ENCODE data around the gene EDNRA. TPM values are rescaled to one million over a fixed set of nuclear protein-coding genes. Genes with fewer than 3 reads are reported as not detected.

EDNRA gene
- total RNA-seq, 3 donors from 2014 or later (not counting 1 experiment from before 2014, with no cell fraction given): not detected

DNA sequence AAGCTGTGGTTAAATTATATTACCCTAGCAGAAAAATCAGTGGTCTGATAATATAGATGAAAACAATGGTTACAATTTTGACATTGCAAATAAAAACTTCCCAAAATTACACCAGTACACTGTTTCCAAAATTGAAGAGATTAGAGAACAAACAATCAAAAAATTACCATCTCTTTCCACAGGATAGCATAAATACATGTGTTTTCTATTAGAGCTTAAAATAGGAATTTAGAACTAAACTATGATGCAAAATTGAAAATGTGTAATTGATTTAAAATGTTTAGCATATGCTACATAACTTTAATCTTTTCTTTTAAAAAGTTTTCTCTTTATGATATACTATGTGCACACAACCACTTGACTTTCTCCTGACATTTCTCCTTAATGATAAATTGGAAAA is 6.7 kb downstream of the EDNRA start:
- Mint-ChIP-seq H3K9me3 (peaks cover 0 to 2% of the 10 kb centered on the region in 2 donors), H3K4me3 (no peak overlapping the region), H3K27ac (no peak overlapping the region), H3K4me1 (no peaks in the 10 kb centered on the region), H3K27me3 (ENCODE audit: low read depth in 2 of 2) (peaks cover 2 to 9% of the 10 kb centered on the region in 2 donors), H3K36me3 (no peaks in the 10 kb centered on the region)
- no peak for ATAC-seq
- no peak for DNase-seq
- H3K27ac ChIP-seq (ENCODE audit: low read length): no peak overlapping the region
- intact Hi-C loops (cut with micrococcal nuclease): no loop called here
- no peaks in the 10 kb centered on the region for H3K4me1 ChIP-seq (ENCODE audit: control insufficient read depth, insufficient read depth, low read length)
- no peak overlapping the region for H3K4me3 ChIP-seq (ENCODE audit: low read length)
- H3K36me3 ChIP-seq (ENCODE audit: control insufficient read depth, insufficient read depth, low read length): no peaks in the 10 kb centered on the region
- H3K9me3 ChIP-seq (ENCODE audit: control insufficient read depth, insufficient read depth, low read length): no peaks in the 10 kb centered on the region
- TF ChIP-seq, protein P1, sequence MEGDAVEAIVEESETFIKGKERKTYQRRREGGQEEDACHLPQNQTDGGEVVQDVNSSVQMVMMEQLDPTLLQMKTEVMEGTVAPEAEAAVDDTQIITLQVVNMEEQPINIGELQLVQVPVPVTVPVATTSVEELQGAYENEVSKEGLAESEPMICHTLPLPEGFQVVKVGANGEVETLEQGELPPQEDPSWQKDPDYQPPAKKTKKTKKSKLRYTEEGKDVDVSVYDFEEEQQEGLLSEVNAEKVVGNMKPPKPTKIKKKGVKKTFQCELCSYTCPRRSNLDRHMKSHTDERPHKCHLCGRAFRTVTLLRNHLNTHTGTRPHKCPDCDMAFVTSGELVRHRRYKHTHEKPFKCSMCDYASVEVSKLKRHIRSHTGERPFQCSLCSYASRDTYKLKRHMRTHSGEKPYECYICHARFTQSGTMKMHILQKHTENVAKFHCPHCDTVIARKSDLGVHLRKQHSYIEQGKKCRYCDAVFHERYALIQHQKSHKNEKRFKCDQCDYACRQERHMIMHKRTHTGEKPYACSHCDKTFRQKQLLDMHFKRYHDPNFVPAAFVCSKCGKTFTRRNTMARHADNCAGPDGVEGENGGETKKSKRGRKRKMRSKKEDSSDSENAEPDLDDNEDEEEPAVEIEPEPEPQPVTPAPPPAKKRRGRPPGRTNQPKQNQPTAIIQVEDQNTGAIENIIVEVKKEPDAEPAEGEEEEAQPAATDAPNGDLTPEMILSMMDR (IDR thresholded peaks at IDR 0.05): no peak
- H3K27me3 ChIP-seq (ENCODE audit: control insufficient read depth, insufficient read depth, low read length): no peaks in the 10 kb centered on the region

DNA sequence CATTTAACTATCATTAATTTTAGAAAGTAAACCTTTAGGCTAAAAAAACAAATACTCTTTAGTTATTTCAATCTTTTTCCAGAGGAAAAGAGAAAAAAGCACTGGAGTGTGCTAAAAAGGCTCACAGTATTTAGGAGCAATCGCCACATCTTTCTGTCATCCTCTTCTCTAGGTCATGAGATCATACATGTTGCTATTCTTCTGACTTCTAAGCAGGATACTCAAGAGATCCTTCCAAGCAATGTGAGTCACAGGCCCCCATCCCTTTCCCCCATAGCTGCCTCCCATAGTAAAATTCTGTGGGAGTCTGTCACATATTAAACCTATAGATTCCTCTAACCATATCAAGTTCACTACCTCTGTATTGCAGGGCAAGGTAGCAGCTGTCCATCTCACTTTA is 7.7 kb downstream of the EDNRA start:
- no peaks in the 10 kb centered on the region for H3K27me3 ChIP-seq (ENCODE audit: control insufficient read depth, insufficient read depth, low read length)
- WGBS (ENCODE audit: insufficient coverage): 100% methylated on average over 1 of the region's 1 CpG
- H3K9me3 ChIP-seq (ENCODE audit: control insufficient read depth, insufficient read depth, low read length): no peaks in the 10 kb centered on the region
- no peak overlapping the region for H3K4me3 ChIP-seq (ENCODE audit: low read length)
- peaks cover 2 to 7% of the 10 kb centered on the region in 2 donors for H3K27me3 Mint-ChIP-seq (ENCODE audit: low read depth in 2 of 2)
- H3K9me3 Mint-ChIP-seq: peaks cover 0 to 2% of the 10 kb centered on the region in 2 donors
- no peak overlapping the region for H3K27ac Mint-ChIP-seq
- ATAC-seq (no peak), DNase-seq (no peak)
- H3K36me3 ChIP-seq (ENCODE audit: control insufficient read depth, insufficient read depth, low read length): no peaks in the 10 kb centered on the region
- no peak overlapping the region for H3K27ac ChIP-seq (ENCODE audit: low read length)
- no peak overlapping the region for H3K4me3 Mint-ChIP-seq
- intact Hi-C loops (cut with micrococcal nuclease): no loop called here
- H3K4me1 ChIP-seq (ENCODE audit: control insufficient read depth, insufficient read depth, low read length): no peaks in the 10 kb centered on the region
- no peaks in the 10 kb centered on the region for H3K36me3 Mint-ChIP-seq
- no peaks in the 10 kb centered on the region for H3K4me1 Mint-ChIP-seq
- TF ChIP-seq, protein P1 (IDR thresholded peaks at IDR 0.05): no peak

DNA sequence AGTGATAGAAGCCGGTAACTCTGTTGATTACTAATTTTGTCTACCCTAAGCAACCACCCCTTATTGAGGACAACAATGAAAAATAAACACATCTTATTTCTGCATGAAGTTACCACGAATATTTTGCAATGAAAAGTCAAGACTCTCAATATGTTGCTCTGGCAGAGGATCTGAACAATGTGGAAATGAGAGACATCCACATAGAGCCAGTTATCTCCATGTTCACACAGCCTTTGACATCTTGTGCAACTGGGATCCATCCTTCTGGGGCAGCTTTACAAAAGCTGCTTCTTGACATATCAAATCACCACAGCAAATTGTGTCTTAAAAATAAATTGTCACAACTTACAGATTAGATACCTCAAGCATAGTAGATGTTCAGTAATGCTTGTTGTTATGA is 10.2 kb downstream of the EDNRA start:
- DNase-seq (no peak), ATAC-seq (no peak)
- no peaks in the 10 kb centered on the region for H3K4me1 Mint-ChIP-seq
- 88% methylated on average over 2 of the region's 2 CpGs for WGBS (ENCODE audit: insufficient coverage)
- H3K9me3 Mint-ChIP-seq: peaks cover 4% of the 10 kb centered on the region in 2 donors
- H3K36me3 ChIP-seq (ENCODE audit: control insufficient read depth, insufficient read depth, low read length): no peaks in the 10 kb centered on the region
- no peaks in the 10 kb centered on the region for H3K36me3 Mint-ChIP-seq
- intact Hi-C loops (cut with micrococcal nuclease): no loop called here
- no peak overlapping the region for H3K27ac Mint-ChIP-seq
- H3K27me3 Mint-ChIP-seq (ENCODE audit: low read depth in 2 of 2): peaks cover 7% of the 10 kb centered on the region in 2 donors
- H3K4me1 ChIP-seq (ENCODE audit: control insufficient read depth, insufficient read depth, low read length): no peaks in the 10 kb centered on the region
- no peaks in the 10 kb centered on the region for H3K27me3 ChIP-seq (ENCODE audit: control insufficient read depth, insufficient read depth, low read length)
- H3K4me3 Mint-ChIP-seq: no peak overlapping the region
- H3K4me3 ChIP-seq (ENCODE audit: low read length): no peak overlapping the region
- no peak overlapping the region for H3K27ac ChIP-seq (ENCODE audit: low read length)
- H3K9me3 ChIP-seq (ENCODE audit: control insufficient read depth, insufficient read depth, low read length): no peaks in the 10 kb centered on the region
- TF ChIP-seq, protein P1 (IDR thresholded peaks at IDR 0.05): no peak

DNA sequence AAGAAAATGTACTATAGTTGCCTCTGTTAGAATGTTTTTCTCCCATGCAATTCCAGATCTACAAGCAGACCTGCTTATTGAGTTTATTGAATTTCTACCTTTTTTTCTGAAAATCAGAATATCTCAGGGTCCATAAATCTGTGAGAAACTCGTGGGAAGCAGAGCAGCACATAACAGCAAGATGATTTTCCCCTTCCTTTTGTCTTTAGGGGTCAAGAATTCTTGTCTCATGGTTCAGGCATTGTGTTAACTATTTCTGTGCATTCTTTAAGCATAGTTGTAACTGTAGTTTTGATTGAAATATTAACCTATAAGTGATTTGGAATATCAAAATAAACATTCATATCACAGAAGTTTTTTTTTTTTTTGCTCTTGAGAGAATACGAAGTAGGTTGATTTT is 11.4 kb downstream of the EDNRA start:
- H3K9me3 ChIP-seq (ENCODE audit: control insufficient read depth, insufficient read depth, low read length): no peaks in the 10 kb centered on the region
- Mint-ChIP-seq H3K4me1 (no peaks in the 10 kb centered on the region), H3K27ac (no peak overlapping the region), H3K36me3 (no peaks in the 10 kb centered on the region), H3K9me3 (peaks cover 4% of the 10 kb centered on the region in 2 donors), H3K4me3 (no peak overlapping the region), H3K27me3 (ENCODE audit: low read depth in 2 of 2) (peaks cover 7% of the 10 kb centered on the region in 2 donors)
- no peak overlapping the region for H3K4me3 ChIP-seq (ENCODE audit: low read length)
- no peaks in the 10 kb centered on the region for H3K4me1 ChIP-seq (ENCODE audit: control insufficient read depth, insufficient read depth, low read length)
- WGBS (ENCODE audit: insufficient coverage): 33% methylated on average over 1 of the region's 2 CpGs
- H3K36me3 ChIP-seq (ENCODE audit: control insufficient read depth, insufficient read depth, low read length): no peaks in the 10 kb centered on the region
- H3K27me3 ChIP-seq (ENCODE audit: control insufficient read depth, insufficient read depth, low read length): no peaks in the 10 kb centered on the region
- intact Hi-C loops (cut with micrococcal nuclease): no loop called here
- H3K27ac ChIP-seq (ENCODE audit: low read length): no peak overlapping the region
- DNase-seq (no peak), ATAC-seq (no peak)
- TF ChIP-seq, protein P1 (IDR thresholded peaks at IDR 0.05): no peak

All from natural killer cell (primary cell).